Chondrocyte (in vitro differentiated cells): ENCODE measurements around the gene HIF3A. TPM values are rescaled to one million over a fixed set of nuclear protein-coding genes. Genes with fewer than 3 reads are reported as not detected.
A peak's percentile ranks its signal among the peaks of the same experiment; 100 is the strongest.

Experiments used
- DNase-seq: peaks from one replicate; pipeline ENCODE4 v3.0.0; 2021; ENCODE audit warnings: mixed read lengths, low spot score
- H3K27ac Mint-ChIP-seq: one replicate; pipeline ENCODE4 v1.8.0; 2021; ENCODE audit warnings: mild to moderate bottlenecking, moderate library complexity, mixed read lengths; ENCODE audit not compliant: unreplicated experiment
- H3K27me3 Mint-ChIP-seq: 2 replicates; pipeline ENCODE4 v1.8.0; 2021; ENCODE audit warnings: low read depth, mixed read lengths
- H3K36me3 Mint-ChIP-seq: 2 replicates; pipeline ENCODE4 v1.8.0; 2021; ENCODE audit warnings: low read depth, mixed read lengths
- H3K4me1 Mint-ChIP-seq: 2 replicates; pipeline ENCODE4 v1.8.0; 2021; ENCODE audit warnings: low read depth, mild to moderate bottlenecking, mixed read lengths
- H3K4me3 Mint-ChIP-seq: one replicate; pipeline ENCODE4 v1.8.0; 2021; ENCODE audit warnings: mild to moderate bottlenecking, moderate library complexity, mixed read lengths; ENCODE audit not compliant: unreplicated experiment
- H3K9me3 Mint-ChIP-seq: 2 replicates; pipeline ENCODE4 v1.8.0; 2021; ENCODE audit warnings: low read depth, mixed read lengths
- total RNA-seq: library from RNA; stranded (reverse); gene quantifications from 3 replicates; pipeline ENCODE4 v1.2.1, GENCODE V29; 2021
- TF ChIP-seq, protein P1 (sequence below): fragments of 200-600 bp; sonication (generic); IDR thresholded peaks from 2 replicates; pipeline ENCODE4 v1.5.0; 2021; ENCODE audit warnings: antibody characterized with exemption, mild to moderate bottlenecking, moderate library complexity

HIF3A gene
- total RNA-seq, 1 donor from 2014 or later: 88.1 TPM

DNA sequence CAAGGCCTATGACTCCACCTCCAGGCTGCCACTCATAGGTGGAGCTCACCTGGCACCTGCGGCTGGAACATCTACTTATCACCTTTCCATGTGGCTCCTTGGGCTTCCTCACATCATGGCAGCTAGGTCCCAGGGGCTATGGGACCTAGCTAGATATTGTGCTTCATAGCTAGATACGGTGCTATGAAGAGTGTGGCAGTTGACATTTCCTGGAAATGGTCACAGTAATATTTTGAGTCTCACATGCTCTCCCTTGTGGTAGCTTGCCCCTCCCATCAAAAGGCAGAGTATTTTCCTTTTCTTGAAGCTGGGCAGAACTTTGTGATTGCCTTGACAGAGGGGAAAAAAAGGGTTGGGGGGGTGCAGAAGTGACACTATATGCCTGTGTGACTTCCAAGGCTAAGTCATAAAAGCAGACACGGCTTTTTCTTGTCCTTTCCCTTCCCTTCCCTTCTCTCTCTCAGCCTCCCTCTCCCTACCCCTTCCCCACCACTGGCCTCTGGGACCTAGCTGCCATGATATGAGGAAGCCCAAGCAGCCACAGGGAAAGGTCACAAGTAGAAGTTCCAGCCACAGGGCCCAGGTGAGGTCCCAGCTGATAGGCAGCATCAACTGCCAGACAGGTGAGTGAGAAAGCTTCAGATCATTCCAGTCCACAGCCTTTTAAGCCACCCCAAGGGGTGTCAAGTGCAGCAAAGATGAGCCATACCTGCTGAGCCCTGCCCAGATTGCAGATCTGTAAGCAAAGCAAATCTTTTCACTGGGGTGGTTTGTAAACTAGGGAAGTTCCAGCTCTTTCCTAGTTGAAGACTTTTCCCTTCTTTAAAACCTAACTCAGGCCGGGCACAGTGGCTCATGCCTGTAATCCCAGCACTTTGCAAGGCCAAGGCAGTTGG, 6.9 kb upstream of the HIF3A start:
- H3K4me1 Mint-ChIP-seq: peaks cover 14% of the 10 kb centered on the region
- TF ChIP-seq, protein P1, sequence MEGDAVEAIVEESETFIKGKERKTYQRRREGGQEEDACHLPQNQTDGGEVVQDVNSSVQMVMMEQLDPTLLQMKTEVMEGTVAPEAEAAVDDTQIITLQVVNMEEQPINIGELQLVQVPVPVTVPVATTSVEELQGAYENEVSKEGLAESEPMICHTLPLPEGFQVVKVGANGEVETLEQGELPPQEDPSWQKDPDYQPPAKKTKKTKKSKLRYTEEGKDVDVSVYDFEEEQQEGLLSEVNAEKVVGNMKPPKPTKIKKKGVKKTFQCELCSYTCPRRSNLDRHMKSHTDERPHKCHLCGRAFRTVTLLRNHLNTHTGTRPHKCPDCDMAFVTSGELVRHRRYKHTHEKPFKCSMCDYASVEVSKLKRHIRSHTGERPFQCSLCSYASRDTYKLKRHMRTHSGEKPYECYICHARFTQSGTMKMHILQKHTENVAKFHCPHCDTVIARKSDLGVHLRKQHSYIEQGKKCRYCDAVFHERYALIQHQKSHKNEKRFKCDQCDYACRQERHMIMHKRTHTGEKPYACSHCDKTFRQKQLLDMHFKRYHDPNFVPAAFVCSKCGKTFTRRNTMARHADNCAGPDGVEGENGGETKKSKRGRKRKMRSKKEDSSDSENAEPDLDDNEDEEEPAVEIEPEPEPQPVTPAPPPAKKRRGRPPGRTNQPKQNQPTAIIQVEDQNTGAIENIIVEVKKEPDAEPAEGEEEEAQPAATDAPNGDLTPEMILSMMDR: no peak
- DNase-seq: no peak
- H3K36me3 Mint-ChIP-seq: no peaks in the 10 kb centered on the region
- H3K27ac Mint-ChIP-seq: peak overlapping the region; percentile 99
- H3K27me3 Mint-ChIP-seq: no peaks in the 10 kb centered on the region
- peaks cover 8% of the 10 kb centered on the region for H3K9me3 Mint-ChIP-seq
- H3K4me3 Mint-ChIP-seq: no peak overlapping the region

- Mint-ChIP-seq H3K4me3 (no peak overlapping the region), H3K4me1 (peaks cover 23% of the 10 kb centered on the region), H3K9me3 (peaks cover 10% of the 10 kb centered on the region), H3K36me3 (no peaks in the 10 kb centered on the region), H3K27me3 (no peaks in the 10 kb centered on the region), H3K27ac (no peak overlapping the region)
- TF ChIP-seq, protein P1: no peak
- DNase-seq: no peak
Measured at GRCh38 chr19:46291829-46292228, 5.0 kb upstream of the HIF3A start.

- DNase-seq: no peak
- no peak overlapping the region for H3K4me3 Mint-ChIP-seq
- H3K9me3 Mint-ChIP-seq: peaks cover 7% of the 10 kb centered on the region
Measured at GRCh38 chr19:46294494-46294893, 2.3 kb upstream of the HIF3A start.

GRCh38 chr19:46295401-46296201, 1.2 kb upstream of the HIF3A start:
- H3K4me1 Mint-ChIP-seq: peaks cover 40% of the 10 kb centered on the region
- no peak for DNase-seq
- TF ChIP-seq, protein P1: no peak
- H3K9me3 Mint-ChIP-seq: peaks cover 2% of the 10 kb centered on the region
- H3K27me3 Mint-ChIP-seq: no peaks in the 10 kb centered on the region
- H3K4me3 Mint-ChIP-seq: peak overlapping the region; percentile 2
- H3K27ac Mint-ChIP-seq: no peak overlapping the region
- H3K36me3 Mint-ChIP-seq: no peaks in the 10 kb centered on the region

More at GRCh38 chr19:46294494-46294893, 2.3 kb upstream of the HIF3A start:
- TF ChIP-seq, protein P1: no peak
- H3K4me1 Mint-ChIP-seq: peaks cover 33% of the 10 kb centered on the region
- H3K27me3 Mint-ChIP-seq: no peaks in the 10 kb centered on the region
- no peaks in the 10 kb centered on the region for H3K36me3 Mint-ChIP-seq
- H3K27ac Mint-ChIP-seq: no peak overlapping the region

DNA sequence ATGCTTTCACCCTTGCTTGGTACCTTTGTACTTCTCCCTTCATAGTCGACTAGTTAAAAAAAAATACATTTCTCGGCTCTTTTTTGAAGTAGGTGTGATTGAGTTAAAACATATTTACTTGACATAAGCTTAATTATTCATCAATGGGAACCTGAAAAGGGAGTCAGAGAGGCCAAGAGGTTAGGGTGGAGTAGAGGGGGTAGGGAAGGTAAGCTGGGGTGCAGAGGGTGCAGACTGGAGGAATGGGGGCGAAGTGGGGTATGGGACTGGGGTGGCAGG, 701 bp upstream of the HIF3A start:
- TF ChIP-seq, protein P1: no peak
- H3K36me3 Mint-ChIP-seq: no peaks in the 10 kb centered on the region
- no peaks in the 10 kb centered on the region for H3K27me3 Mint-ChIP-seq
- H3K9me3 Mint-ChIP-seq: peaks cover 2% of the 10 kb centered on the region
- no peak for DNase-seq
- no peak overlapping the region for H3K27ac Mint-ChIP-seq
- peaks cover 45% of the 10 kb centered on the region for H3K4me1 Mint-ChIP-seq
- no peak overlapping the region for H3K4me3 Mint-ChIP-seq
